Keratinocyte (primary cell): ENCODE data around the gene CXCR6. TPM values are rescaled to one million over a fixed set of nuclear protein-coding genes. Genes with fewer than 3 reads are reported as not detected.

ENCODE experiments used
- DNase-seq: peaks from one replicate; pipeline ENCODE4 v3.0.0-alpha.2; 2011; ENCODE audit warnings: low read depth, missing footprints, low spot score
- FAIRE-seq: peaks from 2 replicates; lab custom pipeline; 2011; peaks lifted over from hg19 to GRCh38; lab: Jason Lieb, UNC
- H2AFZ ChIP-seq: 2 replicates; pipeline ENCODE4 v1.6.0; 2012; ENCODE audit warnings: low read length, control low read depth, inconsistent platforms; ENCODE audit not compliant: control insufficient read depth
- H3K27ac ChIP-seq: 2 replicates; pipeline ENCODE4 v1.5.1; 2011; ENCODE audit warnings: low read length; ENCODE audit not compliant: control insufficient read depth, insufficient read depth
- H3K27me3 ChIP-seq: 3 replicates; pipeline ENCODE4 v1.6.0; 2011; ENCODE audit warnings: low read length; ENCODE audit not compliant: control insufficient read depth, insufficient read depth; ENCODE audit errors: extremely low read depth
- H3K36me3 ChIP-seq, 2 experiments: 2 replicates in 1 of 2; 3 replicates in 1 of 2; pipeline ENCODE4 v1.5.1; 2011; ENCODE audit warnings: low read length in 2 of 2, mild to moderate bottlenecking in 1 of 2; ENCODE audit not compliant: control insufficient read depth in 2 of 2, insufficient read depth in 2 of 2; ENCODE audit errors: extremely low read depth in 1 of 2
- H3K4me1 ChIP-seq: 3 replicates; pipeline ENCODE4 v1.5.1; 2011; ENCODE audit warnings: low read length; ENCODE audit not compliant: control insufficient read depth, insufficient read depth; ENCODE audit errors: extremely low read depth
- H3K4me2 ChIP-seq: 3 replicates; pipeline ENCODE4 v1.6.0; 2011; ENCODE audit warnings: low read depth, low read length; ENCODE audit not compliant: control insufficient read depth, insufficient read depth; ENCODE audit errors: extremely low read depth
- H3K4me3 ChIP-seq, 3 experiments: fragments of 200-600 bp in 1 of 3; sonication (generic) in 1 of 3; 2 replicates in 2 of 3; 3 replicates in 1 of 3; pipeline ENCODE4 v1.5.1; 2011 to 2016; ENCODE audit warnings: low read length in 3 of 3, mild to moderate bottlenecking in 3 of 3, control low read depth in 2 of 3, inconsistent platforms in 1 of 3, low read depth in 1 of 3, mixed read lengths in 1 of 3, mixed run types in 1 of 3, moderate library complexity in 1 of 3; ENCODE audit not compliant: control insufficient read depth in 2 of 3, insufficient read depth in 2 of 3; ENCODE audit errors: extremely low read depth in 1 of 3
- H3K79me2 ChIP-seq: 2 replicates; pipeline ENCODE4 v1.6.0; 2012; ENCODE audit warnings: low read length; ENCODE audit not compliant: control insufficient read depth, insufficient read depth
- H3K9ac ChIP-seq: 3 replicates; pipeline ENCODE4 v1.6.0; 2011; ENCODE audit warnings: low read length; ENCODE audit not compliant: control insufficient read depth, insufficient read depth; ENCODE audit errors: extremely low read depth
- H3K9me1 ChIP-seq: 3 replicates; pipeline ENCODE4 v1.6.0; 2011; ENCODE audit warnings: low read length; ENCODE audit not compliant: control insufficient read depth, insufficient read depth; ENCODE audit errors: extremely low read depth
- H3K9me3 ChIP-seq: 2 replicates; pipeline ENCODE4 v1.5.1; 2012; ENCODE audit warnings: low read depth, low read length; ENCODE audit not compliant: control insufficient read depth
- H4K20me1 ChIP-seq: 3 replicates; pipeline ENCODE4 v1.6.0; 2011; ENCODE audit warnings: low read length; ENCODE audit not compliant: control insufficient read depth, insufficient read depth; ENCODE audit errors: extremely low read depth
- CTCF ChIP-seq, 3 experiments: IDR thresholded peaks in 1 of 3; conservative IDR thresholded peaks in 1 of 3; optimal IDR thresholded peaks in 1 of 3; 2 replicates in 2 of 3; 3 replicates in 1 of 3; pipeline versions ENCODE3 to v1.5.1; 2011; ENCODE audit warnings: low read length in 3 of 3, mild to moderate bottlenecking in 3 of 3, moderate library complexity in 2 of 3, control low read depth in 1 of 3, inconsistent platforms in 1 of 3; ENCODE audit not compliant: insufficient read depth in 2 of 3; ENCODE audit errors: extremely low read depth in 1 of 3
- EZH2 ChIP-seq: IDR thresholded peaks from one replicate; pipeline ENCODE4 v1.6.1; 2012; ENCODE audit warnings: inconsistent platforms, mild to moderate bottlenecking, low read length, moderate library complexity
- dilution Hi-C: fragments of 300-500 bp; cut with MboI; formaldehyde crosslinking; loops from one replicate; pipeline ENCODE4 v1.7.0; 2020; ENCODE audit warnings: low sequenced_read_pairs; ENCODE audit not compliant: extremely low pct_ligation_motif_present
- polyA plus RNA-seq, 5 experiments: library from polyadenylated mRNA; depleted of rRNA in 3 of 5; stranded (reverse) in 3 of 5; stranded (forward) in 1 of 5; unstranded in 1 of 5; fragments of >200 nt; gene quantifications; 1 replicate in 1 of 5; 2 replicates in 3 of 5; 3 replicates in 1 of 5; pipeline versions ENCODE4 v1.2.1 to v1.2.3, GENCODE V29; 2011 to 2012; ENCODE audit warnings: missing spikeins in 2 of 5, low read depth in 1 of 5, low replicate concordance in 1 of 5

CXCR6 gene
- polyA plus RNA-seq, 1 donor (not counting 4 experiments of a cell fraction or from before 2014, with no cell fraction given), result not detected

- FAIRE-seq, result no peak
Measured at GRCh38 chr3:45936261-45936660, 7.0 kb upstream of the CXCR6 start.

GRCh38 chr3:45937206-45938042 lies 5.8 kb upstream of the CXCR6 start:
- no peak overlapping the region for H3K9ac ChIP-seq
- H3K79me2 ChIP-seq, result no peaks in the 10 kb centered on the region
- H3K36me3 ChIP-seq, result peaks cover 0 to 3% of the 10 kb centered on the region in 2 experiments
- H3K9me3 ChIP-seq, result peaks cover 4% of the 10 kb centered on the region
- no peak overlapping the region for H3K4me2 ChIP-seq
- H2AFZ ChIP-seq, result no peak overlapping the region
- H3K27ac ChIP-seq, result no peak overlapping the region
- H3K4me1 ChIP-seq, result no peaks in the 10 kb centered on the region
- TF ChIP-seq CTCF (optimal IDR thresholded peaks at IDR 0.05 in 1 of 3, IDR thresholded peaks at IDR 0.05 in 1 of 3, conservative IDR thresholded peaks at IDR 0.05 in 1 of 3; ENCODE audit: extremely low read depth in 1 of 3, insufficient read depth in 2 of 3, low read length in 3 of 3) (no peak), EZH2 (no peak)
- H4K20me1 ChIP-seq, result no peaks in the 10 kb centered on the region
- H3K27me3 ChIP-seq, result no peaks in the 10 kb centered on the region
- dilution Hi-C loops, result no loop called here
- no peaks in the 10 kb centered on the region for H3K9me1 ChIP-seq
- FAIRE-seq (no peak), DNase-seq (no peak)
- H3K4me3 ChIP-seq, result no peak overlapping the region

More at GRCh38 chr3:45936261-45936660, 7.0 kb upstream of the CXCR6 start:
- H3K4me3 ChIP-seq, result no peak overlapping the region
- no peak for DNase-seq
- no peak overlapping the region for H2AFZ ChIP-seq
- no peaks in the 10 kb centered on the region for H4K20me1 ChIP-seq
- dilution Hi-C loops, result no loop called here
- no peaks in the 10 kb centered on the region for H3K27me3 ChIP-seq
- H3K9me3 ChIP-seq, result peaks cover 4% of the 10 kb centered on the region
- H3K36me3 ChIP-seq, result peaks cover 0 to 6% of the 10 kb centered on the region in 2 experiments
- TF ChIP-seq EZH2, result no peak
- no peak for TF ChIP-seq CTCF (optimal IDR thresholded peaks at IDR 0.05 in 1 of 3, IDR thresholded peaks at IDR 0.05 in 1 of 3, conservative IDR thresholded peaks at IDR 0.05 in 1 of 3; ENCODE audit: extremely low read depth in 1 of 3, insufficient read depth in 2 of 3, low read length in 3 of 3)
- no peaks in the 10 kb centered on the region for H3K4me1 ChIP-seq
- no peaks in the 10 kb centered on the region for H3K79me2 ChIP-seq
- H3K9me1 ChIP-seq, result no peaks in the 10 kb centered on the region
- no peak overlapping the region for H3K27ac ChIP-seq
- no peak overlapping the region for H3K4me2 ChIP-seq
- no peak overlapping the region for H3K9ac ChIP-seq
